Body of pancreas (tissue), 4 donors: Measurements from ENCODE around the gene ROBO1. TPM values are rescaled to one million over a fixed set of nuclear protein-coding genes. Genes with fewer than 3 reads are reported as not detected.

Experiments
- ATAC-seq: fragments of 150-250 bp; one replicate; pipeline ENCODE4 v1.9.1; 2016
- DNase-seq, 4 donors: peaks; one replicate each; pipeline ENCODE4 v3.0.0-alpha.2; 2019
- H3K27ac ChIP-seq, 4 donors: fragments of 200-600 bp; sonication (generic); 1 replicate in 3 of 4; 2 replicates in 1 of 4; pipeline versions ENCODE4 v1.5.1 to v1.6.1; 2016 to 2019; ENCODE audit warnings: mild to moderate bottlenecking in 1 of 4, mixed read lengths in 1 of 4, moderate library complexity in 1 of 4
- H3K27me3 ChIP-seq, 2 donors: fragments of 200-600 bp; sonication (generic); one replicate each; pipeline ENCODE4 v1.6.0; 2016; ENCODE audit warnings: mild to moderate bottlenecking in 1 of 2
- H3K36me3 ChIP-seq, 2 donors: fragments of 200-600 bp; sonication (generic); replicated peaks in 1 of 2; 2 replicates each; pipeline ENCODE4 v1.5.1; 2016; ENCODE audit warnings: low read depth in 2 of 2; ENCODE audit not compliant: insufficient read depth in 1 of 2
- H3K4me1 ChIP-seq: fragments of 200-600 bp; sonication (generic); one replicate; pipeline ENCODE4 v1.6.0; 2016
- H3K4me3 ChIP-seq, 2 donors: fragments of 200-600 bp; sonication (generic); 1 replicate in 1 of 2; 2 replicates in 1 of 2; pipeline ENCODE4 v1.5.1; 2016 to 2019
- H3K9me3 ChIP-seq, 3 donors: fragments of 200-600 bp; sonication (generic); 1 replicate in 2 of 3; 2 replicates in 1 of 3; pipeline ENCODE4 v1.5.1; 2016
- CTCF ChIP-seq, 7 experiments: fragments of 450-650 bp in 4 of 7; fragments of 200-600 bp in 3 of 7; sonication (generic) in 3 of 7; IDR thresholded peaks; one replicate each; pipeline ENCODE4 v1.5.1; 2016 to 2019; ENCODE audit warnings: antibody characterized with exemption in 7 of 7
- POLR2A ChIP-seq, 3 donors: fragments of 450-650 bp; IDR thresholded peaks; one replicate each; pipeline ENCODE4 v1.6.1; 2016; ENCODE audit warnings: antibody characterized with exemption in 3 of 3, mild to moderate bottlenecking in 2 of 3
- WGBS, 2 donors: methylation state at CpG; one replicate each; pipeline ENCODE4 v1.1.5; 2017; 5-methylcytosine and 5-hydroxymethylcytosine counted together
- intact Hi-C: fragments of 100-400 bp; cut with DNase I; formaldehyde crosslinking; loops from one replicate; pipeline ENCODE4 v1.15.1; 2023
- total RNA-seq, 2 donors: library from RNA; depleted of rRNA; stranded (reverse); fragments of >200 nt; gene quantifications; one replicate each; pipeline ENCODE4 v1.1.0, GENCODE V29; 2016

ROBO1 gene
- total RNA-seq, 2 donors from 2014 or later: 3.9 to 9.9 TPM

DNA sequence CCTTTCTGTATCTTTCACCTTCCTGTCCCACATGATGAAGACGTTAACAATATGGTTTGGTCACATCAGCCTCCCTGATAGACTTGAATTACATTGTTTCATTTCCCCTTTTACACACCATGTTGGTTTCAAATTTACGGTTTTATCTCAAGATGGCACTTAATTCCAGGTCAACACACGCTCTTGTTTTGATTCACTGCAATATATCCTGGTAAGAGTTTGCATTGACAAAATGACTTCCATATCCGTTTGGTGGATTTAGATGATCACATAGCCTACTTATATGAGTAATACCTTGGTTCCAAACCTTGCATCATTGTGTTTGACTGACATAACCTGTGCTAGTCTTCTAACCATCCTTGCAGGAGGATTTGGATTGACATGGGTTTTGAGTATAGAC is 499.4 kb downstream of the ROBO1 start:
- WGBS, 2 donors: 57 to 63% methylated on average over 4 of the region's 4 CpGs
- Histone ChIP-seq H3K27ac (no peak overlapping the region), H3K27me3 (no peaks in the 10 kb centered on the region), H3K4me1 (no peaks in the 10 kb centered on the region), H3K4me3 (no peak overlapping the region), H3K36me3 (no peaks in the 10 kb centered on the region), H3K9me3 (no peaks in the 10 kb centered on the region)
- intact Hi-C loops: no loop called here
- DNase-seq: no peak
- TF ChIP-seq CTCF (IDR thresholded peaks at IDR 0.05): no peak
- ATAC-seq: no peak

DNA sequence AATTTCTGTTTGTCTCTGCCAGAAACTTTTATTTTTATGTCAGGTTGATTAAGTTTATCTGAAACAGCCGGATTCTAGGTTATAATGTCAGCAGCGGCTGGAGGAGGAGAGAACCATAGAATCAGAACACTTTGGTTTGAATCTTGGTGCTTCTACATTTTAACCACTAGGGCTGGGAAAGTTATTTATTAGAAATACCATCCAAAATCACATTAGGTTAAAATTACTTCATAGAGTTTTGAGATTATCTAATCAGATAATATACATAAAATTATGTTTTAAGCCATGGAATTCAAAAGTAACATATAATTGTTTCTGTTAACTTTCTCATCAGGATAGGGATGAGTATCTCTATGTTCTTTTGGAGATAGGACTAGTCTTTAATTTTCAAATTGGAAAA is 502.9 kb downstream of the ROBO1 start:
- 54 to 60% methylated on average over 2 of the region's 2 CpGs for WGBS, 2 donors
- Histone ChIP-seq H3K27ac (no peak overlapping the region), H3K9me3 (no peaks in the 10 kb centered on the region), H3K36me3 (no peaks in the 10 kb centered on the region), H3K27me3 (no peaks in the 10 kb centered on the region), H3K4me1 (no peaks in the 10 kb centered on the region), H3K4me3 (no peak overlapping the region)
- no peak for DNase-seq
- intact Hi-C loops: no loop called here
- TF ChIP-seq POLR2A (IDR thresholded peaks at IDR 0.05): no peak
- TF ChIP-seq CTCF (IDR thresholded peaks at IDR 0.05): no peak
- ATAC-seq: no peak

GRCh38 chr3:79263423-79263822 is 504.4 kb downstream of the ROBO1 start:
- Histone ChIP-seq H3K4me1 (no peaks in the 10 kb centered on the region), H3K4me3 (no peak overlapping the region), H3K27ac (no peak overlapping the region), H3K36me3 (no peaks in the 10 kb centered on the region), H3K9me3 (no peaks in the 10 kb centered on the region), H3K27me3 (no peaks in the 10 kb centered on the region)
- no peak for ATAC-seq
- DNase-seq: no peak
- TF ChIP-seq CTCF (IDR thresholded peaks at IDR 0.05) (no peak), POLR2A (IDR thresholded peaks at IDR 0.05) (no peak)
- intact Hi-C loops: no loop called here
- 40 to 50% methylated on average over 1 of the region's 1 CpG for WGBS, 2 donors

DNA sequence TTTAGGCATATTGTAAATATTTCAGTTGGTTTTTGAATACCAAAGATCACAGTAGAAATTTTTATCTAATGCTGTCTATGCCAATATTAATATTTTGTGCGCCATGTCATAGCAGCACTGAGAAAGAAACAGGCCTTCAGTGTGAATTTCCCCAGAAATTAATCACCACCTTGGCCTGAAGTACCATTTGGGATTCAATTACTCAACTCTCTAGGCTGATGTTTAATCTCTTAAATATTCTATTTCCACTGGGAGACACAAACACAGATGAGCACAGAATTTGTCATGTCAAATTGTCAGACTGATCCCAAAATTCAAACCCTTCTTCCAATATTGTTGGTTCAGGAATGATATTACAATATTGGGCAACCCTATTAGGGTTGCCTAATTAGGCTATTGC is 509.3 kb downstream of the ROBO1 start:
- TF ChIP-seq CTCF (IDR thresholded peaks at IDR 0.05) (no peak), POLR2A (IDR thresholded peaks at IDR 0.05) (no peak)
- H3K4me3 ChIP-seq: no peak overlapping the region
- H3K27me3 ChIP-seq: no peaks in the 10 kb centered on the region
- no peaks in the 10 kb centered on the region for H3K36me3 ChIP-seq
- ATAC-seq (no peak), DNase-seq (no peak)
- no peaks in the 10 kb centered on the region for H3K4me1 ChIP-seq
- intact Hi-C loops: no loop called here
- H3K9me3 ChIP-seq: no peaks in the 10 kb centered on the region
- 62 to 74% methylated on average over 1 of the region's 1 CpG for whole genome bisulfite sequencing, 2 donors
- no peak overlapping the region for H3K27ac ChIP-seq

DNA sequence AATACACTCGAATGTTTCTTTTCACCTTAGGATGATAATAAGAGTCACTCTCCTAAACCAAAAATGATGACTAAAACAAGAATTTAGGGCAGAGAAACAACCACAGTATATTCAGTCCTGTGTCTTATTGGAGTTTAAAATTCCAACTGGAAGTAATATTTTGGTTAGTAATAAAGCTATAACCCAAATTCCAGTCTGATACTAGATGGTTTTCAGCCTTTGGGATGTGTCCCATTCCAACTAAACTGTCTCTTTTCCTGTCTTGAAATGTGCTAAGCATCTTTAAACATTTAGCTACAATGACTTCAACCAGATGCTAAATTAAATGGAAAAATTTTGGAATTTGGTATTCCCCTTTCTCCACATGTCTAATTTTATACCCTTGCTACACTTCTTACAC is 510.0 kb downstream of the ROBO1 start:
- no peaks in the 10 kb centered on the region for H3K9me3 ChIP-seq
- DNase-seq (no peak), ATAC-seq (no peak)
- H3K36me3 ChIP-seq: no peaks in the 10 kb centered on the region
- H3K27me3 ChIP-seq: no peaks in the 10 kb centered on the region
- WGBS, 2 donors: 38 to 53% methylated on average over 1 of the region's 1 CpG
- TF ChIP-seq CTCF (IDR thresholded peaks at IDR 0.05) (no peak), POLR2A (IDR thresholded peaks at IDR 0.05) (no peak)
- H3K27ac ChIP-seq: no peak overlapping the region
- intact Hi-C loops: no loop called here
- H3K4me1 ChIP-seq: no peaks in the 10 kb centered on the region
- no peak overlapping the region for H3K4me3 ChIP-seq
